ENCODE data around the gene HIVEP3.

DNA sequence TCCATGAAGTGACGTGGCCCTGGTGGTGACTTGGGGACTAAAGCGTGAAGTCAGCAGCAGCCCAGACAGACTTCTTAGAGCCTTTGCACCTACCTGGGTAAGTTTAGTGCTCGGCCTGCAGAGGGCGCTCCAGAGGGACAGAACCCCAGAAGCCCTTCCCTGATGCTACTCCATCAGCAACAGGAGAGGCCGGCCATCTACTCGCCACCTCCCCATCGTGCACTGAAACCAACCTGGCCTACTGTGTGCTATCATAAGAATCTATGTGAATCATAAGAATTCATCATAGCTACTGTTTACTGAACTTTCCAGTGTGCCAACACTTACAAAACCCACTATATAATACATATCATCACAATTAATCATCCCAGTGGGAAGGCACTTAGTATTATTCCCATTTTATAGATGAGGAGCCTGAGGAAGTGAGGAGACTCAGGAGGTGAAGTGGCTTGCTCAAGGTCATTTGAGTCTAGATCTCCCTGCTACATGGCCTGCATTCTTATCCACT is 426.3 kb downstream of the HIVEP3 start:
- TF ChIP-seq CTCF (IDR thresholded peaks at IDR 0.05; ENCODE audit: borderline replicate concordance, extremely low read depth, low read length, poor library complexity, severe bottlenecking) (peak; percentile 78), EZH2 (IDR thresholded peaks at IDR 0.05; ENCODE audit: borderline replicate concordance, low read depth, low read length, severe bottlenecking) (no peak)

Data from DND-41 (cell line).